ENCODE measurements around the gene NDOR1.

DNA sequence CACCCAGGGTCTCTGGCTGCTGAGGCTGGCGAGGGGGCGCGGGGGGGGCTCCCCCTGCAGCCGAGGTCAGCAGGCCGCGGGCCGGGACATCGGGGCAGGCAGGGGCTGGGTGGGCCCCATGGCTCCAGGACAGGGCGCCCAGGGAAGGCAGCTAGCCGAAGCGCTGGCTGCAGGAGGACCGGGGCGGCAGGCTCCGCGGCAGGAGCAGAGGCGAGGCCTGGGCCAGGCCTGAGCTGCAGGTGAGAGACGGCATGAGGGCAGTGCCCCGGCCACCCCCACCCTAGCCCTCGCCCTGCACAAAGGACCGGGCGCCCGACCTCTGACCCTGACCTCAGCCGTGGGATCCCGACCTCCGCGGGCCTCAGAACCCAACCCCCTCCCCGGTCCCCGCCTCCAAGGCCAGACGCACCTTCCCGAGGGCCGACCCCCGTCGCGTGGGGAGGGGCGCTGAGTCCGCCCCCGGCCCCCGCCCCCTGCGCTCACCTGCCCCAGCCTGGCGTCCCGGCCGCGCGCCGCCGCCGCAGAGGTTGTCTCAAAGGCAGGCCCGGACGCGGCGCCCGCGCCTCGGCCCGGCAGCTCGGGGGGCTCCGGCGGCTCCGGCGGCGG, 16.1 kb downstream of the NDOR1 start:
- TF ChIP-seq HOXB13 (CRISPR knock-in tag; IDR thresholded peaks at IDR 0.05; ENCODE audit: low read depth) (no peak), NR3C1 (IDR thresholded peaks at IDR 0.05) (no peak), CTCF (IDR thresholded peaks at IDR 0.05) (no peak), NFE2L2 (conservative IDR thresholded peaks at IDR 0.05; ENCODE audit: low read length) (no peak)
